Skeletal muscle tissue (tissue), 4 donors: ENCODE measurements around the gene CTNNA3. TPM values are rescaled to one million over a fixed set of nuclear protein-coding genes. Genes with fewer than 3 reads are reported as not detected.

Source experiments
- H3K27ac ChIP-seq: one replicate; pipeline ENCODE4 v1.7.0; 2013; ENCODE audit warnings: mild to moderate bottlenecking, low read depth, low read length, inconsistent platforms
- H3K27me3 ChIP-seq, 3 donors: one replicate each; pipeline ENCODE4 v1.7.0; 2013; ENCODE audit warnings: low read length in 3 of 3; ENCODE audit not compliant: control insufficient read depth in 3 of 3, insufficient read depth in 3 of 3
- H3K36me3 ChIP-seq, 3 donors: one replicate each; pipeline ENCODE4 v1.7.0; 2013; ENCODE audit warnings: low read length in 3 of 3; ENCODE audit not compliant: control insufficient read depth in 3 of 3, insufficient read depth in 3 of 3
- H3K4me1 ChIP-seq, 3 donors: one replicate each; pipeline ENCODE4 v1.7.0; 2013; ENCODE audit warnings: low read length in 3 of 3, mild to moderate bottlenecking in 3 of 3; ENCODE audit not compliant: control insufficient read depth in 3 of 3, insufficient read depth in 3 of 3
- H3K4me3 ChIP-seq, 3 donors: one replicate each; pipeline ENCODE4 v1.7.0; 2013; ENCODE audit warnings: low read length in 3 of 3
- H3K9ac ChIP-seq, 3 donors: one replicate each; pipeline ENCODE4 v1.7.0; 2013; ENCODE audit warnings: low read length in 3 of 3, mild to moderate bottlenecking in 3 of 3, moderate library complexity in 2 of 3, low read depth in 1 of 3
- H3K9me3 ChIP-seq, 3 donors: one replicate each; pipeline ENCODE4 v1.7.0; 2013; ENCODE audit warnings: low read length in 3 of 3; ENCODE audit not compliant: control insufficient read depth in 3 of 3
- total RNA-seq: library from RNA; depleted of rRNA; stranded (reverse); fragments of >200 nt; gene quantifications from one replicate; pipeline ENCODE4 v1.2.3, GENCODE V29; 2014
- donor health status: Osteomylitis.

The CTNNA3 gene
- total RNA-seq, 1 donor from 2014 or later = 24.0 TPM

- Histone ChIP-seq H3K27me3 (no peaks in the 10 kb centered on the region), H3K27ac (no peak overlapping the region), H3K4me1 (peaks cover 0 to 10% (median 0%) of the 10 kb centered on the region in 3 donors), H3K9me3 (no peaks in the 10 kb centered on the region), H3K9ac (no peak overlapping the region), H3K4me3 (no peak overlapping the region), H3K36me3 (no peaks in the 10 kb centered on the region)
These were observed 85.8 kb downstream of the CTNNA3 start for GRCh38 chr10:67609996-67610793.

- no peaks in the 10 kb centered on the region for H3K27me3 ChIP-seq
- no peak overlapping the region for H3K9ac ChIP-seq
- peaks cover 0 to 10% (median 0%) of the 10 kb centered on the region in 3 donors for H3K4me1 ChIP-seq
- peak overlapping the region; percentile 45 for H3K27ac ChIP-seq
- H3K4me3 ChIP-seq = no peak overlapping the region
- peaks cover 0 to 3% (median 0%) of the 10 kb centered on the region in 3 donors for H3K36me3 ChIP-seq
- no peaks in the 10 kb centered on the region for H3K9me3 ChIP-seq
These were observed 88.0 kb downstream of the CTNNA3 start for GRCh38 chr10:67608001-67608400.

GRCh38 chr10:67607472-67607871 lies 88.5 kb downstream of the CTNNA3 start:
- peak overlapping the region; percentile 45 for H3K27ac ChIP-seq
- H3K9ac ChIP-seq = no peak overlapping the region
- H3K27me3 ChIP-seq = no peaks in the 10 kb centered on the region
- peak overlapping the region in 1 of 3 donors; percentile 10 for H3K4me3 ChIP-seq
- peaks cover 0 to 5% (median 0%) of the 10 kb centered on the region in 3 donors for H3K36me3 ChIP-seq
- peaks cover 0 to 10% (median 0%) of the 10 kb centered on the region in 3 donors for H3K4me1 ChIP-seq
- no peaks in the 10 kb centered on the region for H3K9me3 ChIP-seq

- Histone ChIP-seq H3K4me1 (peaks cover 0 to 10% (median 0%) of the 10 kb centered on the region in 3 donors), H3K4me3 (no peak overlapping the region), H3K9ac (no peak overlapping the region), H3K36me3 (peaks cover 0 to 5% (median 0%) of the 10 kb centered on the region in 3 donors), H3K9me3 (no peaks in the 10 kb centered on the region), H3K27me3 (no peaks in the 10 kb centered on the region), H3K27ac (no peak overlapping the region)
These were observed 89.4 kb downstream of the CTNNA3 start for GRCh38 chr10:67606572-67606971.

GRCh38 chr10:67603701-67604100 lies 92.3 kb downstream of the CTNNA3 start:
- H3K27ac ChIP-seq = no peak overlapping the region
- no peaks in the 10 kb centered on the region for H3K9me3 ChIP-seq
- H3K4me3 ChIP-seq = no peak overlapping the region
- H3K4me1 ChIP-seq = peaks cover 0 to 8% (median 0%) of the 10 kb centered on the region in 3 donors
- no peak overlapping the region for H3K9ac ChIP-seq
- H3K27me3 ChIP-seq = no peaks in the 10 kb centered on the region
- peaks cover 0 to 5% (median 0%) of the 10 kb centered on the region in 3 donors for H3K36me3 ChIP-seq

DNA sequence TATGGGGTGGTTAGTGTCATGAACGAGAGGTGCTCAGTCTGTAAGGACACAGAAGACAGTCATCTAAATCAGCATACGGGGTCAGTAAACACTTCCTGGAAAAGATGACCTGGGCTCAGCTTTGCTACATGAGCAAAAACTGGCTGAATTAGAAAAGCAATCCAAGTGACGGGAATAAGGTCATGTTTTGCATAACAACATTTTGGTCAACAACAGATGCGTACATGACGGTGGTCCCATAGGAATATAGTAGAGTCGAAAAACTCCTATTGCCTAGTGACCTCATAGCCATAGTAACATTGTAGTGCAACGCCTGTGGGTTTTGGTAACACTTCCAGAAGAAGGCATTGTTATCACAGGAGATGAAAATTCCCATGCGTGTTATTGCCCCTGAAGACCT lies 92.9 kb downstream of the CTNNA3 start:
- H3K27ac ChIP-seq = no peak overlapping the region
- no peak overlapping the region for H3K9ac ChIP-seq
- peaks cover 0 to 8% (median 0%) of the 10 kb centered on the region in 3 donors for H3K4me1 ChIP-seq
- peaks cover 0 to 5% (median 0%) of the 10 kb centered on the region in 3 donors for H3K36me3 ChIP-seq
- no peaks in the 10 kb centered on the region for H3K9me3 ChIP-seq
- H3K27me3 ChIP-seq = no peaks in the 10 kb centered on the region
- no peak overlapping the region for H3K4me3 ChIP-seq

- Histone ChIP-seq H3K36me3 (peaks cover 0 to 5% (median 0%) of the 10 kb centered on the region in 3 donors), H3K9me3 (no peaks in the 10 kb centered on the region), H3K4me3 (no peak overlapping the region), H3K27ac (no peak overlapping the region), H3K9ac (no peak overlapping the region), H3K27me3 (no peaks in the 10 kb centered on the region), H3K4me1 (peaks cover 0 to 2% (median 0%) of the 10 kb centered on the region in 3 donors)
These were observed 93.6 kb downstream of the CTNNA3 start for GRCh38 chr10:67602268-67602950.

- Histone ChIP-seq H3K4me1 (no peaks in the 10 kb centered on the region), H3K4me3 (no peak overlapping the region), H3K27me3 (no peaks in the 10 kb centered on the region), H3K9ac (no peak overlapping the region), H3K9me3 (no peaks in the 10 kb centered on the region), H3K27ac (no peak overlapping the region), H3K36me3 (peaks cover 0 to 5% (median 0%) of the 10 kb centered on the region in 3 donors)
These were observed 96.4 kb downstream of the CTNNA3 start for GRCh38 chr10:67599597-67599996.

DNA sequence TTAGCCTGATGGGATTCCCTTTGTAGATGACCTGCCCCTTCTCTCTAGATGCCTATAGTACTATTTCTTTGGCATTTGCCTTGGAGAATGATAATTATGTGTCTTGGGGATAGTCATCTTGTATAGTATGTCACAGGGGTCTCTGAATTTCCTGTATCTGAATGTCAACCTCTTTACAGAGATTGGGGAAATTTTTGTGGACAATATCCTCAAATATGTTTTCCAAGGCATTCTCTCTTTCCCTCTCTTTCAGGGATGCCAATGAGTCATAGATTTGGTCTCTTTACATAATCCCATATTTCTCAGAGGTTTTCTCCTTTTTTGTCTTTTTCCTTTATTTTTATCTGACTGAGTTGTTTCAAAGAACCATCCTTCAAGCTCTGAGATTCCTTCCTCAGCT lies 99.4 kb downstream of the CTNNA3 start:
- Histone ChIP-seq H3K9ac (no peak overlapping the region), H3K27ac (no peak overlapping the region), H3K4me3 (no peak overlapping the region), H3K4me1 (no peaks in the 10 kb centered on the region), H3K36me3 (no peaks in the 10 kb centered on the region), H3K27me3 (no peaks in the 10 kb centered on the region), H3K9me3 (no peaks in the 10 kb centered on the region)

GRCh38 chr10:67587771-67588170 lies 108.2 kb downstream of the CTNNA3 start:
- Histone ChIP-seq H3K9me3 (peaks cover 0 to 5% (median 0%) of the 10 kb centered on the region in 3 donors), H3K27ac (no peak overlapping the region), H3K9ac (no peak overlapping the region), H3K27me3 (no peaks in the 10 kb centered on the region), H3K36me3 (no peaks in the 10 kb centered on the region), H3K4me1 (no peaks in the 10 kb centered on the region), H3K4me3 (no peak overlapping the region)
